Astrocyte of the cerebellum (primary cell): ENCODE results near the gene MPIG6B.

ENCODE experiments used
- DNase-seq: peaks from one replicate; pipeline ENCODE4 v3.0.0-alpha.2; 2011; ENCODE audit warnings: low read depth
- H3K4me3 ChIP-seq: 2 replicates; pipeline ENCODE4 v1.5.1; 2011; ENCODE audit warnings: mild to moderate bottlenecking, low read depth, low read length, moderate library complexity
- CTCF ChIP-seq: IDR thresholded peaks from 2 replicates; pipeline ENCODE4 v1.5.1; 2012; ENCODE audit warnings: low read length, low read depth, moderate library complexity, mild to moderate bottlenecking; ENCODE audit errors: missing control alignments
- in situ Hi-C: cut with HindIII; loops from 2 replicates; pipeline ENCODE4 v1.10.0; 2017; ENCODE audit warnings: low sequenced_read_pairs

The MPIG6B gene

GRCh38 chr6:31713991-31714684, 9.0 kb upstream of the MPIG6B start:
- no peak overlapping the region for H3K4me3 ChIP-seq
- DNase-seq, result no peak
- no peak for TF ChIP-seq CTCF
- in situ Hi-C loops, result no loop called here

- in situ Hi-C loops, result no loop called here
- no peak for DNase-seq
- no peak within 1 kb of the TSS for H3K4me3 ChIP-seq
- TF ChIP-seq CTCF, result no peak
Observed at GRCh38 chr6:31715022-31715958, 7.9 kb upstream of the MPIG6B start, which contains the start of gene LY6G6D. LY6G6D (plus strand) TSS chr6:31715348; CDS start chr6:31715356, 8 bp downstream.

- H3K4me3 ChIP-seq, result no peak overlapping the region
- TF ChIP-seq CTCF, result no peak
- DNase-seq, result no peak
- in situ Hi-C loops, result no loop called here
Observed at GRCh38 chr6:31717499-31718222, 5.5 kb upstream of the MPIG6B start.

- no peak for TF ChIP-seq CTCF
- H3K4me3 ChIP-seq, result no peak overlapping the region
- in situ Hi-C loops, result no loop called here
- DNase-seq, result no peak
Observed at GRCh38 chr6:31718265-31718664, 4.9 kb upstream of the MPIG6B start.

GRCh38 chr6:31719001-31719400, 4.2 kb upstream of the MPIG6B start:
- H3K4me3 ChIP-seq, result no peak overlapping the region
- in situ Hi-C loops, result no loop called here
- TF ChIP-seq CTCF, result no peak
- no peak for DNase-seq

GRCh38 chr6:31720196-31720770, 2.9 kb upstream of the MPIG6B start:
- no peak overlapping the region for H3K4me3 ChIP-seq
- in situ Hi-C loops, result no loop called here
- TF ChIP-seq CTCF, result no peak
- no peak for DNase-seq
